Measurements from ENCODE around the gene NIF3L1. TPM values are rescaled to one million over a fixed set of nuclear protein-coding genes. Genes with fewer than 3 reads are reported as not detected.

NIF3L1 gene
- total and polyA plus RNA-seq, 2 of the 13 experiments (the other 11 are each of a cell fraction or from before 2014, with no cell fraction given): 67.9 to 75.2 TPM

- TF ChIP-seq SNAPC4 (CRISPR knock-in tag; IDR thresholded peaks at IDR 0.05): no peak
- peak; percentile 67 for TF ChIP-seq U2AF1 (optimal IDR thresholded peaks at IDR 0.05; ENCODE audit: low read depth, low read length)
- peak; percentile 91 for TF ChIP-seq ZNF24 (IDR thresholded peaks at IDR 0.05)
- no peak; the same call in none of the 2 replicates for TF ChIP-seq ZMYM3 (CRISPR knock-in tag; IDR thresholded peaks at IDR 0.05)
- TF ChIP-seq ZNF264 (CRISPR knock-in tag; IDR thresholded peaks at IDR 0.05): peak; percentile 86; the same call in 1 of the 2 replicates
- TF ChIP-seq PREB (CRISPR knock-in tag; IDR thresholded peaks at IDR 0.05): no peak
- TF ChIP-seq HCFC1 (IDR thresholded peaks at IDR 0.05; ENCODE audit: low read depth, low read length): peak; percentile 77
- peak; percentile 99 for TF ChIP-seq TFDP1 (CRISPR knock-in tag; IDR thresholded peaks at IDR 0.05; ENCODE audit: borderline replicate concordance)
- no peak for TF ChIP-seq ZNF30 (CRISPR knock-in tag; IDR thresholded peaks at IDR 0.05)
- peak; percentile 74 for TF ChIP-seq TOPORS (CRISPR knock-in tag; IDR thresholded peaks at IDR 0.05)
- peak; percentile 67 for TF ChIP-seq NCOA2 (CRISPR knock-in tag; IDR thresholded peaks at IDR 0.05)
- TF ChIP-seq DRAP1 (CRISPR knock-in tag; IDR thresholded peaks at IDR 0.05): peak; percentile 50; the same call in 1 of the 2 replicates
- peak; percentile 90 for TF ChIP-seq ZNF639 (CRISPR knock-in tag; conservative IDR thresholded peaks at IDR 0.05)
- TF ChIP-seq KDM5A (IDR thresholded peaks at IDR 0.05; ENCODE audit: borderline replicate concordance, low read length): peak; percentile 97
- TF ChIP-seq SUZ12 (IDR thresholded peaks at IDR 0.05; ENCODE audit: low read depth, low read length): no peak
- TF ChIP-seq SALL2 (CRISPR knock-in tag; IDR thresholded peaks at IDR 0.05): peak; percentile 69; the same call in 1 of the 2 replicates
- TF ChIP-seq KMT2B (CRISPR knock-in tag; IDR thresholded peaks at IDR 0.05): peak; percentile 96
- no peak; the same call in 1 of the 2 replicates for TF ChIP-seq GMEB2 (CRISPR knock-in tag; IDR thresholded peaks at IDR 0.05; ENCODE audit: low read depth)
Observed at GRCh38 chr2:200888704-200889625, at the start of gene NIF3L1, which contains the start of gene PPIL3 (continued).
